Measurements from ENCODE around the gene HMCN2. TPM values are rescaled to one million over a fixed set of nuclear protein-coding genes. Genes with fewer than 3 reads are reported as not detected.

Gene HMCN2
- polyA plus RNA-seq (ENCODE audit: insufficient read length), result 7.5 TPM

DNA sequence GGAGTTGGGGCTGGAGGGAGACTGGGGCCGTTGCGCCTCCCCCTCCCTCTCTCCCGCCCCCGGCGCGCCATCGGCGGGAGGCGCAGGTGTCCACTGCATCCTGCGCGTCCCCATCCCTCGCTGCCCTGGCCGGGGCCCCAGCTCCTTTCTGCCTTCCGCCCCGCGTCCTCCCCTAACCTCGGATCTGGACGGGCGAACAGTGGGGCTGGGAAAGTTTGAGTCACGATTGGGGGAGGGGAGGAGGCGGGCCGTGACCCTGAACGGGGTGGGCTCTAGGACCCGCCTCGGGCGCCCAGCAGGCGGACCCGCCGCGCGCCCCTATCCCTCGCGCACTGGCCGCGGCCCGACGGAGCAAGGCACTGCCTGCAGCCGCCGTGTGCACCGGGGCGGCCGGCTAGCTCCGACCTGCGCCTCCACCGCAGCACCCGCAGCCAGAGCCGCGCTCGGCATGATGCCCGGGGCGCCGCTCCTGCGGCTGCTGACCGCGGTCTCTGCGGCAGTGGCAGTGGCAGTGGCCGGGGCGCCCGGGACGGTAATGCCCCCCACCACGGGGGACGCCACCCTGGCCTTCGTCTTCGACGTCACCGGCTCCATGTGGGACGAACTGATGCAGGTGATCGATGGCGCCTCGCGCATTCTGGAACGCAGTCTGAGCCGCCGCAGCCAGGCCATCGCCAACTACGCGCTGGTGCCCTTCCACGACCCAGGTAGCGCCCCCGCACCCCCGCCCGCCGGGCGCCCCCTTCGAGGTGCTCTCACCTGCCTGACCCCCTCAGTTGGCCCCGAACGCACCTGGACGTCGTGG, at the start of gene HMCN2:
TSS of gene HMCN2 (plus strand) at position 330 of the 805 bp plus-strand sequence. CDS start at position 449, 119 bp downstream.
- DNase-seq, result no peak

DNA sequence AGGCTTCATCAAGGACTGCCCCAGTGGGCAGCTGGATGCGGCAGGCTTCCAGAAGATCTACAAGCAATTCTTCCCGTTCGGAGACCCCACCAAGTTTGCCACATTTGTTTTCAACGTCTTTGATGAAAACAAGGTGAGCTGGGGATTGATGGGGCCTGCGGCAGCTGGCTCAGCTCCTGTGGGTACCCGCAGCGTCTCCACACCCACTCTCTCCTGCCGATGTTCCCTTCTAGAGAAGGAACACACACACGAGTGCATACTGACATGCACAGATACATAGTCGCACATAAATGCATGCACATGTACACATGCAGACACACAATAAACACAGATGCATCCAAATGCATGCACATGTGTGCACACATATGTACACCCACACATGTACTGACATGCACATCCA, 47.7 kb upstream of the HMCN2 start:
- no peak for DNase-seq

DNA sequence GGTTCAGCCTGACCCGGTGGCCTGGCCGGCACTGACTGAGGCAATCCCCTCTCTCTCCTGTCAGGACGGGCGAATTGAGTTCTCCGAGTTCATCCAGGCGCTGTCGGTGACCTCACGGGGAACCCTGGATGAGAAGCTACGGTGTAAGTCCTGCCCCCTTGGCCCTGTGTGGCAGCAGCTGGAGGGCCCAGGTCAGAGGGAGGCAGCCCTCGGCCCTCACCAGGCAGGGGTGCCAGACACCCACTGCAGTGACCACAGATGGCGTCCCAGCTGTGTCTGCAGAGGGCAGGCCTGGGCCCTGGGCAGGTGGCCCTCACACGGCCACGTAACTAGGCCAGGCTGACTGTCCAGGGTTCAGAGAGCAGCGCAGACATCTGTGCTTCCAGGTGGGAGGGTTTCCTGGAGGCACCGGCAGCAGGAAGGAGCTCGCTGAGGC, 45.9 kb upstream of the HMCN2 start:
- DNase-seq, result no peak

- DNase-seq, result no peak
Observed at GRCh38 chr9:130220352-130220751, 45.2 kb upstream of the HMCN2 start.

GRCh38 chr9:130222833-130223232, 42.7 kb upstream of the HMCN2 start:
- no peak for DNase-seq

- no peak for DNase-seq
Observed at GRCh38 chr9:130225071-130225470, 40.5 kb upstream of the HMCN2 start.

DNA sequence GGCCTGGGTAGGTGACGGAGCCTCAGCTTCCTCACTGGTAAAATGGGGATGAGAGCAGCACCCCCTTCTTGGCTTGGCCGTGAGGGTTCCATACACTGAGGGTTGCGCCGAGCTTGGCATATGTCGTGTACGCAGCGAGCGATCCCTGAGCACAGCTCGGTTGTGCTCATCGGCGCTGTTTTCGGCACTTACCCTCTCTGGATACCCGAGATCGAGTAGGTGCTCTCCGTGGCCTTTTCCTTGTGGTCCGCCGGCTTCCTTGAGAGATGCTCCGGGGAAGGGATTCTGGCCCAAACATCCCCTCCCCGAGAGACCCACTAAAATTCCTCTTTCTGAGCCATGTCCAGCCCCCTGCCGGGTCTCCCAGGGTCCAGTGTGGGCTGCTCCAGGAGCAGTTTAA, 40.0 kb upstream of the HMCN2 start:
- DNase-seq, result no peak

GRCh38 chr9:130226112-130226511, 39.4 kb upstream of the HMCN2 start:
- no peak for DNase-seq

DNA sequence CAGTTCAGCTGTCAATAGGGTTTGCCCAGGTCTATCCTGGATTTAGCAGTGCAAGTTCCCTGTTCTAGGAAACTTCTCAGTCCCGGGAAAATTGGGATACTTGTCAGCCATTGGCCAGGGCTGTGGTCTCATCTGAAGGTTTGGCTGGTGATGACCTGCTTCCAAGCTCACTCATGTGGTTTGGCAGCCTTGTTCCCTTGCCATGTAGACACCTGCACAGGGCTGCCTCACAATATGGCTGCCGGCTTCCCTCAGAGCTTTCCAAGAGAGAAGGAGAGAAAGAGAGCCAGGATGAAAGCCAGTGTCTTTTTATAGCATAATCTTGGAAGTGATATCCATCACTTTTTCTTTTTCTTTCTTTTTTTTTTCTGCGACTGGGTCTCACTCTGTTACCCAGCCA, 37.7 kb upstream of the HMCN2 start:
- no peak for DNase-seq

- DNase-seq, result no peak
Observed at GRCh38 chr9:130229759-130230158, 35.8 kb upstream of the HMCN2 start.

DNA sequence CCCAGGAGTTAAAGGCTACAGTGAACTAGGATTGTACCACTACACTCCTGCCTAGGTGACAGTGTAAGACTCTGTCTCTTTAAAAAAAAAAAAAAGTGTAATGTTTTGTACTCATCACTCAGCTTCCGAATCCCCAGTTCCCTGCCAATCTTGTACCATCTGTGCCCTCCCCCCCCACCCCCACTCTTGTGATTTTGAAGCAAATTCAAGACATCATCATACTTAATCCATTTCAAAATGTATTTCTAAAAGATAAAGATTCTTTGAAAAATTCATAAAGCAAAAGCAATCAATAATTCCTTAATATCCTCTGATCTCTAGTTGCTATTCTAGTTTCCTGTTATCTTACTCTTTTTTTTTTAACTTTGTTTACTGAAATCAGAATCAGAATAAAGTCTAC, 34.9 kb upstream of the HMCN2 start:
- no peak for DNase-seq

GRCh38 chr9:130232899-130233586, 32.5 kb upstream of the HMCN2 start:
- DNase-seq, result no peak

DNA sequence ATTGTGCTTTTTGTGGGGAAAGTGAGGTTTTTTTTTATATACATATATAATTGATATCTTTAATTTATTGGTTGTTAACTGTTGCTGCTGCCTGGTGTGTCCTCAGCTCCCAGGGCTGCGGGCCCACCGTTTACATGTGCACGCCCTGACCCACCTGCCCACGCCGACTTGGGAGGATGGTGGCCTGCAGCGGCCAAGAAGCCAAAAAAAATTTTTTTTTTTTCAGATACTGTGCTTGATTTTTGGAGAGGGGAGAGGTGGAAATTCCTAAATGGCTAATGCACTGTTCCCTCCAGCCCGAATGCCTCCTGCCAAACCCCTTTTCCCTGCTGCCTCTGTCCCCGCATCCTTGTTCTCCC, 32.0 kb upstream of the HMCN2 start:
- no peak for DNase-seq

DNA sequence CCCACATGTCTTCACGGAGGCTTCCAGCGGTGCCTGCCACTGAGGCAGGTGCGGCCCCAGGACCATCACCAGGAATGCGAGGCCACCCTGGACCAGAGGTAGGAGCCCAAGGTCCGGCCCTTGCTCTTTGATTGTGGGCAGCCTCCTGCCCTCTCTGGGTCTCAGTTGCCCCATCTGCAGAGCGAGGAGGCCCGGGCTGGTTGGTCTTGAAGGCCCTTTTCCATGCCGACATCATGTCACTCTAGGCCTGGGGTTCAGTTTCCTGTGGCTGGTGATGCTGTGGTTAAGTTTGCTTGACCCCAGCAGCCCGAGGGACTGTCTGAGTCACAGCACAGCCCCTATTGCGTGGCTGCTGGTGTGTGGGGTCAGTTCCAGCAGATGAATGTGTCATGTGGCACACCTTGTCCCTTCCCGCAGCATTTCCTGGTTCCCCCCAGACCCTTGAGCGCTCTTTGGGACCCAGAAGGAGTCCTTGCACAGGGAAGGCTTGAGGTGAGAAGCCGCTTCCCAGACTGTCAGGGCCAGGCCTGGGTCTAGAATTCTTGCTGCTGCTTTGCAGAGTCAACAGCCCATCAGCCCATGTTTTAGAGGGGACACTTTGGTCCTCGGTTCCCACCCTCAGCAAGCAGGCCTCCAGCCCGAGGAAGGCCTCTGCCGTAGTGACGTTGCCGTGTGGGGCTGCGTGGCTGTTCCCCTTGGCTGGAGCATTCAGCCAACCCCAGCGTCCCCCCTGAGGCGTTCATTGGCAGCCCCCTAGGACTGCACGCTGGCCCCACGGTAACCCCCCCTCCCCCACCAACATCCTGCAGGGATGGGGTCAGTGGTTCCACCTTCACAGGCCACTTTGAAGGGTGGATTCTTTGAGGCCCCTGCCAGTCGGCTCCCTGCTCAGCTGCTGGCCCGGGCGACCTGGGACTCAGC, 31.0 kb upstream of the HMCN2 start:
- DNase-seq, result no peak

GRCh38 chr9:130235558-130236435, 29.8 kb upstream of the HMCN2 start:
- peak; percentile 72 for DNase-seq

GRCh38 chr9:130236436-130236985, 29.0 kb upstream of the HMCN2 start:
- no peak for DNase-seq

DNA sequence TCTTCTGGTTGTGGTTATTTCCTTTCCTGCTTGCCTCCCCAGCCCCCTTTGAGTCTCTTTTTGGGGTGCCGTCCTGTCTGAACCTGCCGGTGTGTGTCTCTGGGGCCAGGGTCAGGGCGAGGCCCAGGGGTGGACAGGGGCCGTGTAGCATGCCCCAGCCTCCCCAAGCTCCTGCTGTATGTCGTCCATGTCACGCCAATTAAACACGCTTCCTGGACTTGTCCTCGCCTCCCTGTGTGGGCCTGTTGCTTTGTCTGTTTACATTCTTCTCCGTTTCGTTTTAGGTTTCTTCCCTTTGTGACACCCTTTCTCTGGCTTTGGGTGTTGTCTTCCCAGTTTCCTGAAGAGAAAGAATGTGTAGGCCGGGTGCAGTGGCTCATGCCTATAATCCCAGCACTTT, 28.5 kb upstream of the HMCN2 start:
- DNase-seq, result no peak

- no peak for DNase-seq
Observed at GRCh38 chr9:130237763-130238524, 27.6 kb upstream of the HMCN2 start.

DNA sequence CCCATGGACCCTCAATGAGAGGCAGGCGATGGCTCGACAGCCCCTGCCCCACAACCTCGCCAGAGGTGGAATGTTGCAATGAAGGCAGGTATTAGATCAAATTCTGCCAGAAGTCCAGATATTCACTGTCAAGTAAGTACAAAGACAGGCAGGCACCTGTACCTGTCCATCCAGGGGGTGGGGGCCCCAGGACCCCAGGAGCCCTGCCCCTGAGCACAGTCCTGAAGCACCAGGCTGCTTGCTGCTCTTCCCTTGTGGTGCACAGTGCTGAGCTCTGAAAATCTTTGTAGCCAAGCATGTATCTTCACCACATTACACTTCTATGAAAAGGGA, 26.2 kb upstream of the HMCN2 start:
- no peak for DNase-seq

DNA sequence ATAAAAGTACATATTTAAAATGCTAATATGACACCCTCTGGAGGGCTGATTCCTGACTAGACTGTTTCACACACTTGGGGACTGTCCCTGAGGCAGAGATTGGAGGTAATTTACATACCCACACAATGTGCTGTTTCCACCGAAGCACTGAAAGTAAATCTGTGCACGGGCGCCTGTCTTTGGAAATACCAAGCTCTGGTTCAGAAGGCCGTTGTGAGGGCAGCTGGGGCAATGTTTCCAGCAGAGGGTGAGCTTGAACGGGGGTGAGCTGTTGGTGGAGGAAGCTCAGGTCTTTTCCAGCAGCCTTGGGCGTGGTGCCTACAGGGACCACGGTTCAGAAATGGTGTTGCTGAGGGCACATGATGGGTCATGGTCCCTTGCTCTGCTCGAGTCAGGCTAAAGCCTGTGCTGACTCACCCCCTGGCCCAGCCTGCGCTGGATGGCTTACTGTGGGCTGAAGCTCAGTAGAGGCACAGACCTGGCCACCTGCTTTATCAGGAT, 25.8 kb upstream of the HMCN2 start:
- DNase-seq, result no peak

All from hindlimb muscle (tissue), 1 donor.